Activated CD8-positive, alpha-beta T cell treated with anti-CD3 and anti-CD28 coated beads for 36 hours (primary cell): ENCODE measurements around the gene SLC2A4. TPM values are rescaled to one million over a fixed set of nuclear protein-coding genes. Genes with fewer than 3 reads are reported as not detected.

Source experiments
- ATAC-seq: fragments of 200-7000 bp; cut with Tn5 transposase; one replicate; pipeline ENCODE4 v1.10.0; 2021; ENCODE audit warnings: mild to moderate bottlenecking, moderate library complexity
- CTCF ChIA-PET: fragments of 350-600 bp; sonication (Branson Sonifier 250); formaldehyde crosslinking; loops from one replicate; lab custom pipeline; 2021; ENCODE audit warnings: antibody characterized with exemption; lab: Charles Lee
- POLR2A ChIA-PET: fragments of 350-600 bp; sonication (Branson Sonifier 250); formaldehyde crosslinking; loops from one replicate; lab custom pipeline; 2021; ENCODE audit warnings: antibody characterized with exemption; lab: Charles Lee
- DNase-seq: peaks from one replicate; pipeline ENCODE4 v3.0.0-alpha.2; 2020
- H3K27ac Mint-ChIP-seq: one replicate; pipeline ENCODE4 v1.8.0; 2021; ENCODE audit warnings: mild to moderate bottlenecking, mixed read lengths
- H3K27me3 Mint-ChIP-seq: one replicate; pipeline ENCODE4 v1.8.0; 2021; ENCODE audit warnings: mixed read lengths
- H3K36me3 Mint-ChIP-seq: one replicate; pipeline ENCODE4 v1.8.0; 2021; ENCODE audit warnings: low read depth, mixed read lengths
- H3K4me1 Mint-ChIP-seq: one replicate; pipeline ENCODE4 v1.8.0; 2021; ENCODE audit warnings: low read depth, mixed read lengths
- H3K4me3 Mint-ChIP-seq: one replicate; pipeline ENCODE4 v1.8.0; 2021; ENCODE audit warnings: mild to moderate bottlenecking, moderate library complexity, mixed read lengths
- H3K9me3 Mint-ChIP-seq: one replicate; pipeline ENCODE4 v1.8.0; 2021; ENCODE audit warnings: mixed read lengths
- intact Hi-C: fragments of 100-400 bp; cut with micrococcal nuclease; formaldehyde crosslinking; loops from one replicate; pipeline ENCODE4 v1.10.0; 2022
- total RNA-seq, 2 experiments: library from RNA; stranded (reverse); gene quantifications; one replicate each; pipeline ENCODE4 v1.2.3, GENCODE V29; 2021
- TF ChIP-seq, protein P1 (sequence below): fragments of 200-600 bp; IDR thresholded peaks from one replicate; pipeline ENCODE4 v1.8.0; 2022; ENCODE audit warnings: antibody characterized with exemption, mild to moderate bottlenecking

SLC2A4 gene
- total RNA-seq, 2 experiments from 2014 or later: 0.07 to 0.25 TPM

DNA sequence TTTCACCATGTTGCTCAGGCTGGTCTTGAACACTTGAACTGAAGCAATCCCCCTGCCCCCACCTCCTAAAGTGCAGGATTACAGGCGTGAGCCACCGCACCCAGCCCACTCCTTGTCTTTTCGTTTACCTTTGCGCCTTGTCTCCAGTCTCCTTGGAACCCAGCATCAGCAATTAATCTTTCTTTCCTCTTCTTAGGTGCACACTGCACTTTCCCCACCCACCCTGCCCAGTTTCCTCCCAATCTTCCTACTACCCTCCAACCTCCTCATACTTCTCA lies 17.8 kb upstream of the SLC2A4 start:
- peak; percentile 14 for DNase-seq
- peaks cover 18% of the 10 kb centered on the region for H3K27me3 Mint-ChIP-seq
- H3K4me3 Mint-ChIP-seq: no peak overlapping the region
- H3K36me3 Mint-ChIP-seq: peaks cover 12% of the 10 kb centered on the region
- ChIA-PET CTCF (no interaction called here), POLR2A (interaction anchor here (1.0 kb wide), 1 partner anchor 29 kb away, joined by 3 read pairs; the partner anchor contains the start of gene DVL2)
- peaks cover 33% of the 10 kb centered on the region for H3K4me1 Mint-ChIP-seq
- intact Hi-C loops: no loop called here
- no peak overlapping the region for H3K27ac Mint-ChIP-seq
- ATAC-seq: no peak
- TF ChIP-seq, protein P1, sequence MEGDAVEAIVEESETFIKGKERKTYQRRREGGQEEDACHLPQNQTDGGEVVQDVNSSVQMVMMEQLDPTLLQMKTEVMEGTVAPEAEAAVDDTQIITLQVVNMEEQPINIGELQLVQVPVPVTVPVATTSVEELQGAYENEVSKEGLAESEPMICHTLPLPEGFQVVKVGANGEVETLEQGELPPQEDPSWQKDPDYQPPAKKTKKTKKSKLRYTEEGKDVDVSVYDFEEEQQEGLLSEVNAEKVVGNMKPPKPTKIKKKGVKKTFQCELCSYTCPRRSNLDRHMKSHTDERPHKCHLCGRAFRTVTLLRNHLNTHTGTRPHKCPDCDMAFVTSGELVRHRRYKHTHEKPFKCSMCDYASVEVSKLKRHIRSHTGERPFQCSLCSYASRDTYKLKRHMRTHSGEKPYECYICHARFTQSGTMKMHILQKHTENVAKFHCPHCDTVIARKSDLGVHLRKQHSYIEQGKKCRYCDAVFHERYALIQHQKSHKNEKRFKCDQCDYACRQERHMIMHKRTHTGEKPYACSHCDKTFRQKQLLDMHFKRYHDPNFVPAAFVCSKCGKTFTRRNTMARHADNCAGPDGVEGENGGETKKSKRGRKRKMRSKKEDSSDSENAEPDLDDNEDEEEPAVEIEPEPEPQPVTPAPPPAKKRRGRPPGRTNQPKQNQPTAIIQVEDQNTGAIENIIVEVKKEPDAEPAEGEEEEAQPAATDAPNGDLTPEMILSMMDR: no peak
- no peaks in the 10 kb centered on the region for H3K9me3 Mint-ChIP-seq

DNA sequence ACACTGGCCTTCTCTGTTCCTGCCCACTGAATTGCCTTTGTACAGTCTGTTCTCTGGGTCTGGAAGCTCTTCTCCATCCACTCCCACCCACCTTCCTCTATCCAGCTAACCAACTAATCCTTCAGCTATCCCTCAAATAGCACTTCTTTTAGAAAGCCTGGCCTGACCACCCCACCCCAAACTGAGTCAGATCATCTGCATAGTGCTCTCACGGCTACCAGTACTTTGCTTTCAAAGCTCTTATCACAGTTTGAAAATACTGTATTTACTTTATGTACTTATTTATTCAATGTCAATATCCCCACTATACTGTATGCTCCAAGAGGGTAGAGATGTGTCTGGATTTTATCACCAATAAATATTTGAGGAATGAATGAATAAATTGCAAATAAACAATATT lies 14.7 kb upstream of the SLC2A4 start:
- ChIA-PET POLR2A (interaction anchor here (0.6 kb wide), 1 partner anchor 13 kb away, joined by 3 read pairs; no protein-coding TSS in a partner anchor), CTCF (interaction anchor here (0.9 to 4.5 kb wide), 6 partner anchors 14 to 221 kb away, joined by 3 to 21 read pairs (median 4); no protein-coding TSS in a partner anchor)
- intact Hi-C loops: no loop called here
- TF ChIP-seq, protein P1: no peak
- ATAC-seq (no peak), DNase-seq (no peak)
- H3K4me1 Mint-ChIP-seq: peaks cover 17% of the 10 kb centered on the region
- no peaks in the 10 kb centered on the region for H3K36me3 Mint-ChIP-seq
- no peak overlapping the region for H3K27ac Mint-ChIP-seq
- H3K27me3 Mint-ChIP-seq: peaks cover 17% of the 10 kb centered on the region
- H3K4me3 Mint-ChIP-seq: no peak overlapping the region
- H3K9me3 Mint-ChIP-seq: no peaks in the 10 kb centered on the region

DNA sequence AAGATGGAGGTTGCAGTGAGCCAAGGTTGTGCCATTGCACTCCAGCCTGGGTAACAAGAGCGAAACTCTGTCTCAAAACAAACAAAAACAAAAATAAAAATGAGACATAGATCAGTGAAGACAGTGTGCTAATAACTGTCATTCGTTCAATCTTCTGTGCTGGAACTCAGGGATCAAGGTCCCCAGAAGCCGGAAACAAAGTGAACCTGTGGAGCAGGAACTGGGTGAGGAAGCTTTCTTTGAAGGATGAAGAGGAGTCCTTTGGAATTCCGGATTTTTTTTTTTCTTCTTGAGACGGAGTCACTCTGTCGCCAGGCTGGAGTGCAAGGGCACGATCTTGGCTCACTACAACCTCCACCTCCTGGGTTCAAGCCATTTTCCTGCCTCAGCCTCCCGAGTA lies 2.1 kb upstream of the SLC2A4 start:
- no peak for ATAC-seq
- POLR2A ChIA-PET: no interaction called here
- H3K27me3 Mint-ChIP-seq: peaks cover 16% of the 10 kb centered on the region
- intact Hi-C loops: no loop called here
- no peak overlapping the region for H3K27ac Mint-ChIP-seq
- no peak for DNase-seq
- peaks cover 19% of the 10 kb centered on the region for H3K4me1 Mint-ChIP-seq
- H3K9me3 Mint-ChIP-seq: no peaks in the 10 kb centered on the region
- no peak overlapping the region for H3K4me3 Mint-ChIP-seq
- TF ChIP-seq, protein P1: no peak
- CTCF ChIA-PET: interaction anchor here (2.8 to 10.3 kb wide), 2 partner anchors 19 to 76 kb away, joined by 8 to 144 read pairs; partner anchors contain the start of gene TMEM95
- no peaks in the 10 kb centered on the region for H3K36me3 Mint-ChIP-seq

DNA sequence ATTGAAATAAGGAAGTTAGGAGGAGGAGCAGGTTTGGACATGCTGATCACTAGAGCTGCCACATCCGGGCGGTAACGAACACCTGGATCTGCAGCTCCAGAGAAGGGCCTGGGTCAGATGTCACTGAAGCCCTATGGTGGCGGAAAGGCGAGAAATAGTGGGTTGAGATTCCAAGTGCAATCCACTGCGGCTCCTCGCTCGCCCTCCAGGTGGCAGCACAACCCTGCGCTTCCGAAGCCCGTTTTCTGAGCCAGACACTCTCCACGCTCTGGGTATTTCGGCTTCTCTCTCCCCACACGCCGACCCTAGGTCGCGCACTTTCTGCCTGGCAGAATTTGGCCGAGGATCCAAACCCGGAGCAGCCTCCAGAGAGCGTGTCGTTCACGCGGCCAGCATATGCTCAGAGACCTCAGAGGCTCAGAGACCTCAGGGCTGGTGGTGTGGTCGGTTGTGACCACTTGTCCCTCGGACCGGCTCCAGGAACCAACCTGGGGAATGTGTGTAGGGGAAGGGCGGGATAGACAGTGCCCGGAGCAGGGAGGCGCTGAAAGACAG lies 922 bp upstream of the SLC2A4 start:
- POLR2A ChIA-PET: interaction anchor here (0.5 to 2.6 kb wide), 12 partner anchors 9 to 347 kb away, joined by 3 to 15 read pairs (median 4); partner anchors contain the start of genes ACAP1, GABARAP and SAT2
- peak; percentile 85 for ATAC-seq
- H3K4me3 Mint-ChIP-seq: peak overlapping the region; percentile 73

More for the DNA sequence above, 922 bp upstream of the SLC2A4 start:
- Mint-ChIP-seq H3K4me1 (peaks cover 19% of the 10 kb centered on the region), H3K27ac (peak overlapping the region; percentile 34), H3K27me3 (peaks cover 16% of the 10 kb centered on the region), H3K9me3 (no peaks in the 10 kb centered on the region), H3K36me3 (no peaks in the 10 kb centered on the region)
- intact Hi-C loops: loop anchor here (2.0 kb wide), 1 partner anchor 14 kb away; the partner anchor contains the start of gene YBX2
- CTCF ChIA-PET: interaction anchor here (0.5 to 10.3 kb wide), 14 partner anchors 10 to 437 kb away, joined by 3 to 144 read pairs (median 5); partner anchors contain the start of genes DNAH2, FXR2 and TMEM95
- TF ChIP-seq, protein P1: peak; percentile 79
- DNase-seq: peak; percentile 92
